Neural progenitor cell (in vitro differentiated cells): ENCODE data around the gene CRIM1. TPM values are rescaled to one million over a fixed set of nuclear protein-coding genes. Genes with fewer than 3 reads are reported as not detected.

Experiments
- DNase-seq: peaks from one replicate; pipeline ENCODE4 v3.0.0-alpha.2; 2016; ENCODE audit warnings: low spot score
- H2AFZ ChIP-seq: fragments of 200-600 bp; sonication (generic); replicated peaks from 2 replicates; pipeline ENCODE4 v1.6.1; 2016; ENCODE audit warnings: antibody characterized with exemption
- H3F3A ChIP-seq: fragments of 200-600 bp; sonication (generic); 2 replicates; pipeline ENCODE4 v1.6.1; 2016; ENCODE audit warnings: antibody characterized with exemption, low read depth
- H3K27ac ChIP-seq: fragments of 200-600 bp; sonication (generic); 2 replicates; pipeline ENCODE4 v1.5.1; 2016; ENCODE audit warnings: mild to moderate bottlenecking
- H3K27me3 ChIP-seq: fragments of 200-600 bp; sonication (generic); 2 replicates; pipeline ENCODE4 v1.6.1; 2016; ENCODE audit warnings: mild to moderate bottlenecking, moderate library complexity
- H3K36me3 ChIP-seq: fragments of 200-600 bp; sonication (generic); 2 replicates; pipeline ENCODE4 v1.5.1; 2016
- H3K4me1 ChIP-seq: fragments of 200-600 bp; sonication (generic); 2 replicates; pipeline ENCODE4 v1.6.1; 2016; ENCODE audit warnings: mixed run types
- H3K4me2 ChIP-seq: fragments of 200-600 bp; sonication (generic); 2 replicates; pipeline ENCODE4 v1.6.1; 2016
- H3K4me3 ChIP-seq: fragments of 200-600 bp; sonication (generic); 2 replicates; pipeline ENCODE4 v1.5.1; 2016
- H3K79me2 ChIP-seq: fragments of 200-600 bp; sonication (generic); 2 replicates; pipeline ENCODE4 v1.6.1; 2016; ENCODE audit warnings: low read depth
- H3K9ac ChIP-seq: fragments of 200-600 bp; sonication (generic); 2 replicates; pipeline ENCODE4 v1.6.1; 2016
- H3K9me3 ChIP-seq: fragments of 200-600 bp; sonication (generic); 2 replicates; pipeline ENCODE4 v1.5.1; 2016; ENCODE audit warnings: low read depth
- H4K20me1 ChIP-seq: fragments of 200-600 bp; sonication (generic); 2 replicates; pipeline ENCODE4 v1.6.1; 2016; ENCODE audit warnings: low read depth
- H3K27ac Mint-ChIP-seq: 3 replicates; pipeline ENCODE4 v1.8.0; 2021; ENCODE audit warnings: mixed read lengths
- H3K27me3 Mint-ChIP-seq: 2 replicates; pipeline ENCODE4 v1.8.0; 2022; ENCODE audit warnings: low read depth, mild to moderate bottlenecking, inconsistent platforms, moderate library complexity, mixed read lengths; ENCODE audit not compliant: insufficient read depth
- H3K36me3 Mint-ChIP-seq: 3 replicates; pipeline ENCODE4 v1.8.0; 2021; ENCODE audit warnings: mixed read lengths
- H3K4me1 Mint-ChIP-seq: 3 replicates; pipeline ENCODE4 v1.8.0; 2021; ENCODE audit warnings: mixed read lengths
- H3K4me3 Mint-ChIP-seq: 3 replicates; pipeline ENCODE4 v1.8.0; 2021; ENCODE audit warnings: mild to moderate bottlenecking, moderate library complexity, mixed read lengths
- H3K9me3 Mint-ChIP-seq: 3 replicates; pipeline ENCODE4 v1.8.0; 2020; ENCODE audit warnings: mixed read lengths
- CTCF ChIP-seq: fragments of 200-600 bp; sonication (generic); IDR thresholded peaks from 2 replicates; pipeline ENCODE4 v1.5.1; 2017; ENCODE audit warnings: antibody characterized with exemption, mild to moderate bottlenecking
- EZH2 ChIP-seq: fragments of 200-600 bp; sonication (generic); IDR thresholded peaks from 2 replicates; pipeline ENCODE4 v1.6.1; 2017; ENCODE audit warnings: antibody characterized with exemption, mild to moderate bottlenecking, moderate library complexity
- EZH2phosphoT487 ChIP-seq: fragments of 200-600 bp; sonication (generic); IDR thresholded peaks from 2 replicates; pipeline ENCODE4 v1.6.1; 2017; ENCODE audit warnings: antibody characterized with exemption
- total RNA-seq: library from RNA; depleted of rRNA; stranded (reverse); fragments of >200 nt; gene quantifications from 2 replicates; pipeline ENCODE4 v1.2.3, GENCODE V29; 2015; ENCODE audit warnings: low replicate concordance

CRIM1 gene
- total RNA-seq, 1 donor from 2014 or later = 4.9 TPM

GRCh38 chr2:36405183-36405582 lies 49.6 kb downstream of the CRIM1 start:
- Mint-ChIP-seq H3K4me3 (no peak overlapping the region), H3K9me3 (no peaks in the 10 kb centered on the region), H3K36me3 (no peaks in the 10 kb centered on the region), H3K27ac (no peak overlapping the region), H3K4me1 (peaks cover 24% of the 10 kb centered on the region), H3K27me3 (no peaks in the 10 kb centered on the region)
- no peaks in the 10 kb centered on the region for H3K36me3 ChIP-seq
- no peak overlapping the region for H2AFZ ChIP-seq
- H3K4me3 ChIP-seq = no peak overlapping the region
- H3K27ac ChIP-seq = no peak overlapping the region
- no peak overlapping the region for H3K9ac ChIP-seq
- no peak overlapping the region for H3K4me2 ChIP-seq
- peaks cover 35% of the 10 kb centered on the region for H3K4me1 ChIP-seq
- peaks cover 12% of the 10 kb centered on the region for H3K79me2 ChIP-seq
- peaks cover 11% of the 10 kb centered on the region for H4K20me1 ChIP-seq
- no peaks in the 10 kb centered on the region for H3K9me3 ChIP-seq
- H3F3A ChIP-seq = peaks cover 34% of the 10 kb centered on the region
- TF ChIP-seq EZH2 (no peak), CTCF (no peak), EZH2phosphoT487 (no peak)
- no peak for DNase-seq
- no peaks in the 10 kb centered on the region for H3K27me3 ChIP-seq

- Histone ChIP-seq H3K9me3 (no peaks in the 10 kb centered on the region), H4K20me1 (peaks cover 11% of the 10 kb centered on the region), H3K4me2 (no peak overlapping the region), H3K4me1 (peaks cover 36% of the 10 kb centered on the region), H3F3A (peaks cover 34% of the 10 kb centered on the region), H2AFZ (no peak overlapping the region), H3K27me3 (no peaks in the 10 kb centered on the region), H3K4me3 (no peak overlapping the region), H3K9ac (no peak overlapping the region), H3K27ac (peak overlapping the region; percentile 23), H3K36me3 (no peaks in the 10 kb centered on the region), H3K79me2 (peaks cover 12% of the 10 kb centered on the region)
- DNase-seq = no peak
- Mint-ChIP-seq H3K9me3 (no peaks in the 10 kb centered on the region), H3K4me1 (peaks cover 24% of the 10 kb centered on the region), H3K27me3 (no peaks in the 10 kb centered on the region), H3K27ac (no peak overlapping the region), H3K4me3 (no peak overlapping the region), H3K36me3 (no peaks in the 10 kb centered on the region)
- no peak for TF ChIP-seq EZH2
- no peak for TF ChIP-seq EZH2phosphoT487
- TF ChIP-seq CTCF = no peak
Measured at GRCh38 chr2:36406296-36406695, 50.7 kb downstream of the CRIM1 start.

GRCh38 chr2:36407413-36407812 lies 51.8 kb downstream of the CRIM1 start:
- no peaks in the 10 kb centered on the region for H3K36me3 Mint-ChIP-seq
- H3K27me3 Mint-ChIP-seq = no peaks in the 10 kb centered on the region
- no peak for DNase-seq
- Histone ChIP-seq H4K20me1 (peaks cover 11% of the 10 kb centered on the region), H3K27me3 (no peaks in the 10 kb centered on the region), H3K4me3 (no peak overlapping the region), H3K4me2 (peak overlapping the region; percentile 64), H3K36me3 (no peaks in the 10 kb centered on the region), H3K27ac (peak overlapping the region; percentile 83), H3F3A (peaks cover 34% of the 10 kb centered on the region), H2AFZ (no peak overlapping the region), H3K9me3 (no peaks in the 10 kb centered on the region), H3K9ac (no peak overlapping the region), H3K4me1 (peaks cover 38% of the 10 kb centered on the region), H3K79me2 (peaks cover 12% of the 10 kb centered on the region)
- no peak overlapping the region for H3K4me3 Mint-ChIP-seq
- H3K4me1 Mint-ChIP-seq = peaks cover 24% of the 10 kb centered on the region
- no peak overlapping the region for H3K27ac Mint-ChIP-seq
- TF ChIP-seq EZH2 (no peak), CTCF (no peak), EZH2phosphoT487 (no peak)
- H3K9me3 Mint-ChIP-seq = no peaks in the 10 kb centered on the region
